ENCODE results near the gene ANXA10. TPM values are rescaled to one million over a fixed set of nuclear protein-coding genes. Genes with fewer than 3 reads are reported as not detected.
A peak's percentile ranks its signal among the peaks of the same experiment; 100 is the strongest.

ANXA10 gene
- not detected in 2 replicates for total RNA-seq (2014; rRNA removed; shearing (Covaris generic))

- no peak for DNase-seq (ENCODE audit: low spot score)
- in situ Hi-C loops (cut with HindIII; ENCODE audit: low sequenced_read_pairs): no loop called here
These were observed at the start of gene ANXA10 for GRCh38 chr4:168092176-168092712. Gene ANXA10 (plus strand): TSS chr4:168092537. CDS start chr4:168092701, 164 bp downstream.

GRCh38 chr4:168045354-168045753 is 47.0 kb upstream of the ANXA10 start:
- DNase-seq (ENCODE audit: low spot score): no peak
- in situ Hi-C loops (cut with HindIII; ENCODE audit: low sequenced_read_pairs): no loop called here

GRCh38 chr4:168050002-168050401 is 42.3 kb upstream of the ANXA10 start:
- in situ Hi-C loops (cut with HindIII; ENCODE audit: low sequenced_read_pairs): no loop called here
- no peak for DNase-seq (ENCODE audit: low spot score)

GRCh38 chr4:168051526-168051925 is 40.8 kb upstream of the ANXA10 start:
- in situ Hi-C loops (cut with HindIII; ENCODE audit: low sequenced_read_pairs): no loop called here
- DNase-seq (ENCODE audit: low spot score): no peak

- in situ Hi-C loops (cut with HindIII; ENCODE audit: low sequenced_read_pairs): no loop called here
- no peak for DNase-seq (ENCODE audit: low spot score)
These were observed 34.9 kb upstream of the ANXA10 start for GRCh38 chr4:168057412-168057811.

GRCh38 chr4:168059251-168059650 is 33.1 kb upstream of the ANXA10 start:
- no peak for DNase-seq (ENCODE audit: low spot score)
- in situ Hi-C loops (cut with HindIII; ENCODE audit: low sequenced_read_pairs): no loop called here

GRCh38 chr4:168063031-168063430 is 29.3 kb upstream of the ANXA10 start:
- in situ Hi-C loops (cut with HindIII; ENCODE audit: low sequenced_read_pairs): no loop called here
- DNase-seq (ENCODE audit: low spot score): no peak

- in situ Hi-C loops (cut with HindIII; ENCODE audit: low sequenced_read_pairs): no loop called here
- DNase-seq (ENCODE audit: low spot score): no peak
These were observed 21.4 kb upstream of the ANXA10 start for GRCh38 chr4:168070903-168071302.

- DNase-seq (ENCODE audit: low spot score): no peak
- in situ Hi-C loops (cut with HindIII; ENCODE audit: low sequenced_read_pairs): no loop called here
These were observed 21.0 kb upstream of the ANXA10 start for GRCh38 chr4:168071304-168071703.

- in situ Hi-C loops (cut with HindIII; ENCODE audit: low sequenced_read_pairs): no loop called here
- DNase-seq (ENCODE audit: low spot score): no peak
These were observed 17.5 kb upstream of the ANXA10 start for GRCh38 chr4:168074861-168075260.

GRCh38 chr4:168076989-168077725 is 15.2 kb upstream of the ANXA10 start:
- in situ Hi-C loops (cut with HindIII; ENCODE audit: low sequenced_read_pairs): no loop called here
- DNase-seq (ENCODE audit: low spot score): peak; percentile 57

- in situ Hi-C loops (cut with HindIII; ENCODE audit: low sequenced_read_pairs): no loop called here
- DNase-seq (ENCODE audit: low spot score): no peak
These were observed 14.6 kb upstream of the ANXA10 start for GRCh38 chr4:168077726-168078239.

- no peak for DNase-seq (ENCODE audit: low spot score)
- in situ Hi-C loops (cut with HindIII; ENCODE audit: low sequenced_read_pairs): no loop called here
These were observed 10.0 kb upstream of the ANXA10 start for GRCh38 chr4:168082379-168082778.

- no peak for DNase-seq (ENCODE audit: low spot score)
- in situ Hi-C loops (cut with HindIII; ENCODE audit: low sequenced_read_pairs): no loop called here
These were observed 3.6 kb downstream of the ANXA10 start for GRCh38 chr4:168095776-168096406.

- in situ Hi-C loops (cut with HindIII; ENCODE audit: low sequenced_read_pairs): no loop called here
These were observed 4.1 kb downstream of the ANXA10 start for GRCh38 chr4:168096407-168096784.

GRCh38 chr4:168097161-168097560 is 4.8 kb downstream of the ANXA10 start:
- no peak for DNase-seq (ENCODE audit: low spot score)
- in situ Hi-C loops (cut with HindIII; ENCODE audit: low sequenced_read_pairs): no loop called here

More at GRCh38 chr4:168096407-168096784, 4.1 kb downstream of the ANXA10 start:
- no peak for DNase-seq (ENCODE audit: low spot score)

GRCh38 chr4:168098248-168098717 is 5.9 kb downstream of the ANXA10 start:
- in situ Hi-C loops (cut with HindIII; ENCODE audit: low sequenced_read_pairs): no loop called here
- DNase-seq (ENCODE audit: low spot score): no peak

GRCh38 chr4:168099195-168099594 is 6.9 kb downstream of the ANXA10 start:
- DNase-seq (ENCODE audit: low spot score): no peak
- in situ Hi-C loops (cut with HindIII; ENCODE audit: low sequenced_read_pairs): no loop called here

- no peak for DNase-seq (ENCODE audit: low spot score)
- in situ Hi-C loops (cut with HindIII; ENCODE audit: low sequenced_read_pairs): no loop called here
These were observed 8.7 kb downstream of the ANXA10 start for GRCh38 chr4:168101026-168101425.

GRCh38 chr4:168102403-168102802 is 10.1 kb downstream of the ANXA10 start:
- in situ Hi-C loops (cut with HindIII; ENCODE audit: low sequenced_read_pairs): no loop called here

More at GRCh38 chr4:168102403-168102802, 10.1 kb downstream of the ANXA10 start:
- DNase-seq (ENCODE audit: low spot score): no peak

Data from G401 (cell line).